Measurements from ENCODE around the gene ADCY3. TPM values are rescaled to one million over a fixed set of nuclear protein-coding genes. Genes with fewer than 3 reads are reported as not detected.
"Not testable (repeated sequence)": the region's sequence is repeated elsewhere in the genome, so short reads cannot be mapped to it uniquely, and the experiment has no call there.

Gene ADCY3
- total RNA-seq, 1 experiment from 2014 or later: 75.6 TPM

- H3K36me3 ChIP-seq (ENCODE audit: control insufficient read depth, insufficient read depth, low read length): no peaks in the 10 kb centered on the region
- no peak for DNase-seq
- Mint-ChIP-seq H3K9me3 (ENCODE audit: unreplicated experiment) (no peaks in the 10 kb centered on the region), H3K27me3 (ENCODE audit: insufficient read depth, unreplicated experiment) (no peaks in the 10 kb centered on the region), H3K4me3 (ENCODE audit: unreplicated experiment) (no peak overlapping the region), H3K4me1 (ENCODE audit: low read depth, unreplicated experiment) (no peaks in the 10 kb centered on the region), H3K36me3 (ENCODE audit: insufficient read depth, unreplicated experiment) (peaks cover 25% of the 10 kb centered on the region), H3K27ac (ENCODE audit: unreplicated experiment) (no peak overlapping the region)
- no peak for TF ChIP-seq CTCF (IDR thresholded peaks at IDR 0.05; ENCODE audit: insufficient read depth in 1 of 2, low read depth in 1 of 2, low read length in 1 of 2, severe bottlenecking in 1 of 2, unreplicated experiment in 1 of 2)
- H3K4me3 ChIP-seq (ENCODE audit: low read depth, low read length): no peak overlapping the region
- H3K27me3 ChIP-seq (replicated peaks; ENCODE audit: control insufficient read depth, insufficient read depth, low read length): no peaks in the 10 kb centered on the region
- ChIA-PET POLR2A (no interaction called here), CTCF (no interaction called here)
- no peaks in the 10 kb centered on the region for H3K9me3 ChIP-seq
- intact Hi-C loops (cut with micrococcal nuclease; ENCODE audit: unreplicated experiment): no loop called here
- H3K4me1 ChIP-seq: no peaks in the 10 kb centered on the region
- no TSS peak for BruUV-seq (replicated peaks)
Measured at GRCh38 chr2:24836706-24837105, 83.3 kb downstream of the ADCY3 start.

GRCh38 chr2:24836206-24836605 is 83.8 kb downstream of the ADCY3 start:
- H3K27ac Mint-ChIP-seq (ENCODE audit: unreplicated experiment): no peak overlapping the region
- H3K4me3 Mint-ChIP-seq (ENCODE audit: unreplicated experiment): no peak overlapping the region
- no peaks in the 10 kb centered on the region for H3K27me3 ChIP-seq (replicated peaks; ENCODE audit: control insufficient read depth, insufficient read depth, low read length)
- intact Hi-C loops (cut with micrococcal nuclease; ENCODE audit: unreplicated experiment): no loop called here
- no peaks in the 10 kb centered on the region for H3K9me3 ChIP-seq
- no peak overlapping the region for H3K4me3 ChIP-seq (ENCODE audit: low read depth, low read length)
- peaks cover 25% of the 10 kb centered on the region for H3K36me3 Mint-ChIP-seq (ENCODE audit: insufficient read depth, unreplicated experiment)
- H3K27me3 Mint-ChIP-seq (ENCODE audit: insufficient read depth, unreplicated experiment): no peaks in the 10 kb centered on the region
- ChIA-PET POLR2A (no interaction called here), CTCF (no interaction called here)
- H3K4me1 ChIP-seq: no peaks in the 10 kb centered on the region
- no peak for DNase-seq
- H3K9me3 Mint-ChIP-seq (ENCODE audit: unreplicated experiment): no peaks in the 10 kb centered on the region
- no peak for TF ChIP-seq CTCF (IDR thresholded peaks at IDR 0.05; ENCODE audit: insufficient read depth in 1 of 2, low read depth in 1 of 2, low read length in 1 of 2, severe bottlenecking in 1 of 2, unreplicated experiment in 1 of 2)
- no peaks in the 10 kb centered on the region for H3K36me3 ChIP-seq (ENCODE audit: control insufficient read depth, insufficient read depth, low read length)
- H3K4me1 Mint-ChIP-seq (ENCODE audit: low read depth, unreplicated experiment): no peaks in the 10 kb centered on the region
- no TSS peak for BruUV-seq (replicated peaks)

GRCh38 chr2:24835411-24835810 is 84.6 kb downstream of the ADCY3 start:
- H3K9me3 ChIP-seq; H3K36me3 ChIP-seq (ENCODE audit: control insufficient read depth, insufficient read depth, low read length); intact Hi-C loops (cut with micrococcal nuclease; ENCODE audit: unreplicated experiment); H3K4me3 ChIP-seq (ENCODE audit: low read depth, low read length); BruUV-seq (replicated peaks); H3K9me3 Mint-ChIP-seq (ENCODE audit: unreplicated experiment); H3K4me1 ChIP-seq; H3K27ac Mint-ChIP-seq (ENCODE audit: unreplicated experiment); H3K27me3 ChIP-seq (replicated peaks; ENCODE audit: control insufficient read depth, insufficient read depth, low read length); POLR2A ChIA-PET; DNase-seq; H3K4me1 Mint-ChIP-seq (ENCODE audit: low read depth, unreplicated experiment); CTCF ChIA-PET; H3K27me3 Mint-ChIP-seq (ENCODE audit: insufficient read depth, unreplicated experiment); H3K4me3 Mint-ChIP-seq (ENCODE audit: unreplicated experiment): not testable (repeated sequence)
- peaks cover 25% of the 10 kb centered on the region for H3K36me3 Mint-ChIP-seq (ENCODE audit: insufficient read depth, unreplicated experiment)

- H3K36me3 Mint-ChIP-seq (ENCODE audit: insufficient read depth, unreplicated experiment): peaks cover 25% of the 10 kb centered on the region
- H3K4me1 ChIP-seq: no peaks in the 10 kb centered on the region
- CTCF ChIA-PET: no interaction called here
- intact Hi-C loops (cut with micrococcal nuclease; ENCODE audit: unreplicated experiment): no loop called here
- no peak overlapping the region for H3K4me3 Mint-ChIP-seq (ENCODE audit: unreplicated experiment)
- DNase-seq: no peak
- H3K4me1 Mint-ChIP-seq (ENCODE audit: low read depth, unreplicated experiment): no peaks in the 10 kb centered on the region
- no peak overlapping the region for H3K4me3 ChIP-seq (ENCODE audit: low read depth, low read length)
- no peaks in the 10 kb centered on the region for H3K36me3 ChIP-seq (ENCODE audit: control insufficient read depth, insufficient read depth, low read length)
- TF ChIP-seq CTCF (IDR thresholded peaks at IDR 0.05; ENCODE audit: insufficient read depth in 1 of 2, low read depth in 1 of 2, low read length in 1 of 2, severe bottlenecking in 1 of 2, unreplicated experiment in 1 of 2): no peak
- H3K27me3 Mint-ChIP-seq (ENCODE audit: insufficient read depth, unreplicated experiment): no peaks in the 10 kb centered on the region
- POLR2A ChIA-PET: no interaction called here
- BruUV-seq (replicated peaks): no TSS peak
- no peaks in the 10 kb centered on the region for H3K9me3 Mint-ChIP-seq (ENCODE audit: unreplicated experiment)
- no peaks in the 10 kb centered on the region for H3K27me3 ChIP-seq (replicated peaks; ENCODE audit: control insufficient read depth, insufficient read depth, low read length)
- no peak overlapping the region for H3K27ac Mint-ChIP-seq (ENCODE audit: unreplicated experiment)
- H3K9me3 ChIP-seq: no peaks in the 10 kb centered on the region
Measured at GRCh38 chr2:24834733-24835395, 85.2 kb downstream of the ADCY3 start.
